Skin epidermis (tissue), 12 donors: Measurements from ENCODE around the gene DNAH2.

Experiments
- H3K27ac ChIP-seq, 21 experiments: fragments of 200-600 bp; sonication (generic) in 11 of 21; one replicate each; pipeline ENCODE4 v1.5.0; 2020; ENCODE audit warnings: mild to moderate bottlenecking in 3 of 21, inconsistent platforms in 2 of 21, moderate library complexity in 2 of 21
- H3K4me3 ChIP-seq, 7 experiments: fragments of 200-600 bp; sonication (generic) in 2 of 7; one replicate each; pipeline ENCODE4 v1.5.0; 2020; ENCODE audit warnings: inconsistent platforms in 2 of 7, mild to moderate bottlenecking in 2 of 7, moderate library complexity in 1 of 7

Gene DNAH2

GRCh38 chr17:7843536-7844291 is 126.2 kb downstream of the DNAH2 start:
- Histone ChIP-seq H3K4me3 (peak overlapping the region; percentile 54 to 79 (median 71)), H3K27ac (peak overlapping the region; percentile 85 to 100 (median 98))

- Histone ChIP-seq H3K4me3 (peak overlapping the region; percentile 54 to 79 (median 71)), H3K27ac (peak overlapping the region; percentile 85 to 100 (median 98))
These were observed 127.0 kb downstream of the DNAH2 start for GRCh38 chr17:7844292-7845154.

- Histone ChIP-seq H3K4me3 (peak overlapping the region; percentile 54 to 79 (median 71)), H3K27ac (peak overlapping the region in 17 of 21 experiments; percentile 32 to 100 (median 98))
These were observed 128.0 kb downstream of the DNAH2 start for GRCh38 chr17:7845359-7846062.

- no peak overlapping the region for H3K4me3 ChIP-seq
- peak overlapping the region in 7 of 21 experiments; percentile 5 to 100 (median 98) for H3K27ac ChIP-seq
These were observed 128.7 kb downstream of the DNAH2 start for GRCh38 chr17:7846063-7846735.

GRCh38 chr17:7846765-7847661 is 129.5 kb downstream of the DNAH2 start:
- Histone ChIP-seq H3K27ac (no peak overlapping the region), H3K4me3 (no peak overlapping the region)

GRCh38 chr17:7848131-7848579 is 130.6 kb downstream of the DNAH2 start:
- Histone ChIP-seq H3K4me3 (no peak overlapping the region), H3K27ac (no peak overlapping the region)

GRCh38 chr17:7848739-7849129 is 131.2 kb downstream of the DNAH2 start:
- no peak overlapping the region for H3K4me3 ChIP-seq
- H3K27ac ChIP-seq, result no peak overlapping the region

GRCh38 chr17:7849130-7849750 is 131.7 kb downstream of the DNAH2 start:
- H3K27ac ChIP-seq, result no peak overlapping the region
- no peak overlapping the region for H3K4me3 ChIP-seq

- H3K27ac ChIP-seq, result no peak overlapping the region
- no peak overlapping the region for H3K4me3 ChIP-seq
These were observed 132.4 kb downstream of the DNAH2 start for GRCh38 chr17:7849751-7850504.

GRCh38 chr17:7850701-7851437 is 133.3 kb downstream of the DNAH2 start:
- Histone ChIP-seq H3K27ac (peak overlapping the region in 4 of 21 experiments; percentile 0 to 32 (median 8)), H3K4me3 (peak overlapping the region in 1 of 7 experiments; percentile 6)

GRCh38 chr17:7851438-7852261 is 134.1 kb downstream of the DNAH2 start:
- Histone ChIP-seq H3K4me3 (peak overlapping the region in 5 of 7 experiments; percentile 4 to 25 (median 20)), H3K27ac (peak overlapping the region in 6 of 21 experiments; percentile 0 to 46 (median 13))

GRCh38 chr17:7852262-7852670 is 134.7 kb downstream of the DNAH2 start:
- H3K27ac ChIP-seq, result peak overlapping the region in 3 of 21 experiments; percentile 17 to 46 (median 32)
- peak overlapping the region in 1 of 7 experiments; percentile 6 for H3K4me3 ChIP-seq

- H3K27ac ChIP-seq, result no peak overlapping the region
- no peak overlapping the region for H3K4me3 ChIP-seq
These were observed 135.6 kb downstream of the DNAH2 start for GRCh38 chr17:7852919-7853690.

- H3K4me3 ChIP-seq, result no peak overlapping the region
- no peak overlapping the region for H3K27ac ChIP-seq
These were observed 136.1 kb downstream of the DNAH2 start for GRCh38 chr17:7853691-7854038.
